GM19438 (cell line): ENCODE measurements around the gene B3GNT8.
"Not testable (repeated sequence)": the region's sequence is repeated elsewhere in the genome, so short reads cannot be mapped to it uniquely, and the experiment has no call there.

Experiments
- ATAC-seq: cut with Tn5 transposase; IDR thresholded peaks from one replicate; pipeline ENCODE4 v1.9.1; 2021; ENCODE audit warnings: low read depth; ENCODE audit not compliant: unreplicated experiment

B3GNT8 gene

DNA sequence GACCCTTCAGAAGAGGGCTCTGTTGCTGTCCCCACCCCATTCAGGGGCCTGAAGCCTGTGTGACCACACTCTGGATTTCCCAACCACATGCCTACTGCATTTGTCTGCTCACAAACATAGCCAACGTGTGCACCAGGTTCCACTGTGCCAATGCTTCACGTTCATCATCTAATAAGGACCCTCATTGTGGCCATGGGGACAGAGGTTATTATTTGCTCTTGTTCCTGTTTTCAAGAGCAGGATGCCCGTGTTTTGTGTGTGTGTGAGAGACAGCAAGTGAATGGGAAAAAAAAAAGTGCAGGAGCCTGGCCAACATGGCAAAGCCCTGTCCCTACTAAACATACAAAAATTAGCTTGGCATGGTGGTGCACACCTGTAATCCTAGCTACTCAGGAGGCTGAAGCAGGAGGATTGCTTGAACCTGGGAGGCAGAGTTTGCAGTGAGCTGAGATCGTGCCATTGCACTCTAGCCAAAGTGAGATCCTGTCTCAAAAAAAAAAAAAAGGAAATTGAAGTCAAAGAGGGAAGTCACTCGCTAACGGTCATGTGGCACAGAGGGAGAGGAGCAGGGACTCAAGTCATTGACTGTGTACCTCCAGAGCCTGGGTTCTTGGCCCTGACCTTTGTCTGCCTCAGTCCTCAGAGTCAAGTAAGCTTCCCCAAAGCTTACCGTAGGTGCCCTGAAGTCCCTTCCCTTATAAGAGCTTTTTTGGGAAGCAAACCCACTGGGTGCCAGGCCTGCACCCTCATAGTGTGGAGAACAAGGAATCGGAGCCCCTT is 6.9 kb downstream of the B3GNT8 start:
- ATAC-seq = no peak

DNA sequence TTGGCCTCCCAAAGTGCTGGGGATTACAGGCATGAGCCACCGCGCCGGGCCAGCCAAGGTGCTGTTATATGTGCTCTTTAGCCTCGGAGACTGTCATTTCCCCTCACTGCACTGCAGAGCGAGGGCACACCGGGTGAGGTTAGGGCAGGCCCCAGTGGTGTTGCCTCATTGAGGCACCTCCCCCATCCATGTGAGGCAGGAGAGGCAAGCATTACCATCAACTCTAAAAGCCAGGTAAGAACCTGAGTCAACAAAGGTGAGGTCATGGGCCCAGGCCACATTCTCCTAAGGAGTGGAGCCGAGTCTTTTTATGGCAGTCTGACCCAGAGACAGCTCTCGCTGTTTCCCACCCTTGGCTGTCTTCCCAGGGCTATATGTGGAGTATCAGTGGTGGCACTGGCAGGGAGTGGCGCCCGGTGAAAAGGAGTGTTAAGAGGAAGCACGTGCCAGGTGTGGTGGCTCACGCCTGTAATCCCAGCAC is 10.9 kb downstream of the B3GNT8 start:
- ATAC-seq = no peak

DNA sequence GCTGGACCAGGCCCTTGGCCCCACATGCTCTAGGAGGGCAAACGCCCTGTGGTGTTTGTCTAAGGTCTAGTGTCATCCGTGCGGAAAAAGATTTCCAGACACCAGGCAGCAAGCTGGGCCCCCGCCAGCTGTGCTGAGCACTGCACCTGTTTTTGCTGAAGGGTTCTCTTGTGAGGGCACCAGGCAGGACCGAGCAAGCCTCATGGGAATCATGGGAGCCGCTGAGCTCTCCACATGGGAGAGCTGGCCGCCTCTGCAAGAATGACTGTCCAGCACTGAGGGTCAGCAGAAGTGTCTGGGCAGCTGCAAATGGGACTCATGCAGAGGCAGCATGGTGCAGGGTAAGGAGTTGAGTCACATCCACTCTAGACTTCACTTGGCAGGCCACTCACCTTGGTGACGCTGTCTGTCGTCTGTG is 12.0 kb downstream of the B3GNT8 start:
- ATAC-seq = no peak

DNA sequence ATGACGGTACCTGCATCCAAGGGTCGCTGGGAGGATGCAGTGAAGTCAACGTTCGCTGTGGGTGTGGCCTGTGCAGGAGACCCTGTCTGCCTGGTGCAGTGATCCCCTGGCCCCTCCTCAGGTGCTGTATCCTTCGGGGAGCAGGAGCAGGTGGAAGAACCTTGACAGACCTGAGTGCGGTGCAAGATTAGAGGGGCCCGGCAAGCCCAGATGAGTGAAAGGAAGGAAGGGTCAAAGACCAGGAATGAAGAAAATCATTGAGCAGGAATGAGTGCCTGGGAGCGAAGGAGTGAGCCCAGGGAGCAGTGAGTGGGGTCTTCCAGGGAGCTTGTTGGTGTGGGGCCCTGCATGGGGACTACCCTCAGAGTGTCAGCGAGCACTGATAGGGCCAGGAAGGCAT is 12.7 kb downstream of the B3GNT8 start:
- ATAC-seq = no peak

DNA sequence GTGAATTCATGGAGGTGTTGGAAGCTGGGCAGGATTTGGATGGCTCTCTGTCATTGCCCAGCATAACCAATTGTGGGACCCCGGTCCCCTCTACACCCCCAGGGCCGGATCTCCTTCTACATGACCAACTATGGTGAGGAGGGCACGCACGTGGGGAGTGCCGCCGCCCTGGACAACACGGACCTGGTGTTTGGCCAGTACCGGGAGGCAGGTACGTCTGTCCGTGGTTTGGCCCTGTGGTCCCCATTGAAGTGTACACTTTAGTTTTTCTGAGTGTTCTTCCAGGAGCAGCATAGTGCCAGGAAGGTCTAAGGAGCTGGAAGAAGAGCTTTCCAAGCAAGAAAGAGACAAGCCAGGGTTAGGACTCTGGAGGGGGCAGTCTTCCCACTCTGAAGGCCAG is 13.2 kb downstream of the B3GNT8 start:
- no peak for ATAC-seq

DNA sequence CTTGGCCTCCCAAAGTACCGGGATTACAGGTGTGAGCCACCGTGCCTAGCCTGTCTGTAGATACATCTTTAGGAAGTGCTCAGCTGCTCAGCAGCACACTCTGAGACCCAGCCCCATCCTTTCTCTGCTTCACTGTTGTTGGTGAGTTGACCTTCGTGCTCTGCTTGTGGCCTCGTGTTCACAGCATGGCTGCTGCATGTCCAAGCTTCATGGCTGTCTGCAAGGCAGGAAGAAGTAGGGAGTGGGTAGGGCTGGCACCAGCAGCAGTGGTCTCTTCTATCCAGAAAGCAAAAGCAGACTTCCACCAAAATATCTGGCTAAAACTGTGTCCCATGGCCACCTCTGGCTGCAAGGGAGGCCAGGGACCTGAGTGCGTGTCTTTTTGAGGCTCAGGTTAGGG is 14.2 kb downstream of the B3GNT8 start:
- no peak for ATAC-seq

DNA sequence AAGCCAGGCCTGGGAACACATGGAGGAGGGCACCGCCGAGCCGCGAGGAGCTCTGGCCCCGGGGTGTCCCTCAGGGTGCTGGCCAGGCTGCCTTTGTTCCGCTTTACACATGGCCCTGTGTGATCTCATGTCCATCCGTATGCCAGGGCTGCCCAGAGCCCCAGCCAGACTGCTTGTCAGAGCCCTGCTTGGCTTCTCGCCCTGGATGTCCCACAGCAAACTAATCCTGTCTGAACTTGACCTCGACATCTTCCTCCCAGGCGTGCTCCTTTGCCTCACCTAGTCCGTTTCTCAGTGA is 15.3 kb downstream of the B3GNT8 start:
- no peak for ATAC-seq

DNA sequence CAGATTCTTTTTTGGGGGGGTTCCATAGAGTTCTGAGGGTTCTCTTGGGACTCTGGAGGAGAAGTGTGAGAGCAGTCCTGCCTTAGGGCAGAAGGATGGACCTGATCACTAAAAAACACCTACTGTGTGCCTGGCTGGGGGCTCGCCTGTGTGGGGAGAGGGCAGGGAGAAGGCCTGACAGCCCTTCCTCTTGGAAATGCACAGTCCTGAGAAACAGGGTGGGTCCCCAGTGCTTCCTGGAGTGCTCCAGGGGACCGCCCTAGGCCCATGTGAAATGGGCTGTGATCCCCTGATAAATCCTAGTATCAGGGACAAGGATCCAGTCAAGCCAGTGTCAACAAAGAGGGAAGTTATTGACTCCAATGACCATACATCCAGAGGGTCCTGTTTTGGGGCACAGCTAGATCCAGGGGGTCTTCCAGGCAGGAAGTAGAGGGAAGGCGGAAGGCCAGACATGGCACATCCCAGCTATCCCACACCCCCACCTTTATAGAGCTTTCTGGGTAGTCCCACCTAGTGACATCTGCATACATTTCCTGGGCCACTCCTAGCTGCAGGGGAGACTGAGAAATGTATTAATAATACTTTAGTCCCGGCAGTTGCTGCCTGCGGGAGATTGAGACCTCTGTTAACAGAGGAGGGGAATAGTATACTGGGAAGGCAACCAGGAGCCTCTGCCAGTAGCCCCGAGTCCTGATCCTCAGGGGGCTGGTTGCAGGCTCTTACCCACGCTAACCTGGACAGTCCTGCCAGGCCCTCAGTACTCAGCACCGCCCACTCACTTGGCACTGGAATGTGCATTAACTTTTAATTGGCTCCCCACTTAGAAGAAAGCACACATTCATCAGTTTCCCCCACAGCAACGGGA is 15.8 kb downstream of the B3GNT8 start:
- no peak for ATAC-seq

DNA sequence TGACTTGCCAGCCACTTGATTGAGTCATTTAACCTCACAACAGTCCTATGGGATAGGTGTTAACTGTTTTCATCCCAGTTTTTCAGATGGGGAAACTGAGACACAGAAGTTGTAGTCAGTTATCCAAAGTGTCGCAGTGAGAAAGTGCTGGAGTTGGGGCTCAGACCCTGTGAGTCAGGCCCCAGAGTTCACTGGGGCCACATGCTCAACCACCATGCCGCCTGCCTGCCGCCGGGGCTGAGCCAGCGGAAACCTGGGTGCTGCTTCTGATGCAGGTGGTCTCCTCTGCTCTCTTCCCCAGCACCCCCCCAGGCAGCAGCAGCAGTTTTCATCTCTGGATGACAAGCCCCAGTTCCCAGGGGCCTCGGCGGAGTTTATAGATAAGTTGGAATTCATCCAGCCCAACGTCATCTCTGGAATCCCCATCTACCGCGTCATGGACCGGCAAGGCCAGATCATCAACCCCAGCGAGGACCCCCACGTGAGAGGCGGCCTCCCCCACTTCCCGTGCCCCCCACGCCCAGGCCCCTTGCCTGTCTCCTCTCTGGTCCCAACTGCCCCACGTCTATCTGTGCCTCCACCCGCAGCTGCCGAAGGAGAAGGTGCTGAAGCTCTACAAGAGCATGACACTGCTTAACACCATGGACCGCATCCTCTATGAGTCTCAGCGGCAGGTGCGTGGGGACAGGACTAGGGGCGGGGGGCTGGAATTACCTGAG is 16.7 kb downstream of the B3GNT8 start:
- ATAC-seq = no peak

DNA sequence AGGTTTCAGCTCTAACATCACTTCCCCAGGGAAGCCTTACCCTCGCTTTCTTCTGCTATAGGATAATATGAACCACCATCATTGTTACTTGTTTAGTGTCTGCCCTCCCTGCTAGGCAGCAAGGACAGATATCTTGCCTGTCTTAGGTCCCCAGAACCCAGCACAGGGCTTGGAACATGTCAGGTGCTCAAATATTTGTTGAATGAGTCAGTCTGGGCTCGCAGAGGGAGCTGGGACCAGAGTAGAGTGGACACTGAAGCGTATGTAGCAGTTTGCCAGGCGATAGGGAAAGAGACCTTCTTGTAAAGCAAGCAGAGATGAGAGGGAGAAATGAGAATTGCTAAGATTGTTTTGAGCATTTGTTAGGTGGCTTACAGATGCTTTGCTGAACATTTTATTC is 17.9 kb downstream of the B3GNT8 start:
- ATAC-seq = no peak

DNA sequence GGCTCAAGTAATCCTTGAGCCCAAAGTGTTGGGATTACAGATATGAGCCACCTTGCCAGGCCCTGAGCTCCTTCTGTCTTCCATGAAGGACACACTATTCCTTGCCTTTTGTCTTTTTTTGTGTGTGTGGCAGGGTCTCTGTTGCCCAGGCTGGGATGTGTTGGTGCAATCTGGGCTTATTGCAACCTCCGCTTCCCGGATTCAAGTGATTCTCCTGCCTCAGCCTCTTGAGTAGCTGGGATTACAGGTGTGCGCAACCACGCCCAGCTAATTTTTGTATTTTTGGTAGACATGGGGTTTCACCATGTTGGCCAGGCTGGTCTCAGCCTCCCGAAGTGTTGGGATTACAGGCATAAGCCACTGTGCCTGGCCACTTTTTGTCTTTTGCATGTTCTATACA is 18.3 kb downstream of the B3GNT8 start:
- ATAC-seq = not testable (repeated sequence)

DNA sequence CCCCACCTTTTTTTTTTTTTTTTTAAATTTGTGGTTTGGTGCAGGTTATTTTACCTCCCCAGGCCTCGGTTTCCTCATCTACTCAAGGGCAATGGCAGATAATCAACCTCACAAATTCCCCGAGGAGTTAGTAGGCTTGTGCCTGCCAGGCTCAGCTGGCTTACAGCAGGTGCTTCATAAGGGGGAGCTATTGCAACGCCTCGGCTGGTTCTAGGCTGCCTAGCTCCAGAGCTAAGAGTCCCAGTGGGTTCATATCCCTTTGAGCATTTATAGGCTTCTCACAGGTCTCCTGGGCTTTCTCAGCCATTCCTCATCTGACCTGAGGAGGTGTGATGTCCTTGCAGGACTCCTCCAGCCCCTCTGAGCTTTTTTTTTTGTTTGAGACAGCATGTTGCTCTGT is 18.9 kb downstream of the B3GNT8 start:
- no peak for ATAC-seq

DNA sequence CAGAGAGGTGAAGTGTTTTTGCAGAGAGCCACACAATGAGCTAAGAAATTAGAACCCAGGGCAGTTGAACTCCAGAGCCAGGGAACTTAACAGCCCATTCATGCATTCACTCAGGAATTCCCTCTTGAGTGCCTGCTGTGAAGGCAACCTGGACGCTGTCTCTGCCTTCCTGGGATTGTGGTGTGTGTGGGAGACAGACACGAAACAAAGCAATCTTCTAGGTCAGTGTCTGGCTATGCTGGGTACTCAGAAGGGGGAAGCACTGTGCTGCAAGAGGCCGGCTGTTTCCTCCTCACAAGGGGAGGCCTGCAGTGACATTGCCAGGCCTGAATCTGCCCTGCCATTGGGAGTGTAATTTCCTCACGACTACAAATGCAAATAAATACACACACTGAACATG is 19.9 kb downstream of the B3GNT8 start:
- no peak for ATAC-seq

DNA sequence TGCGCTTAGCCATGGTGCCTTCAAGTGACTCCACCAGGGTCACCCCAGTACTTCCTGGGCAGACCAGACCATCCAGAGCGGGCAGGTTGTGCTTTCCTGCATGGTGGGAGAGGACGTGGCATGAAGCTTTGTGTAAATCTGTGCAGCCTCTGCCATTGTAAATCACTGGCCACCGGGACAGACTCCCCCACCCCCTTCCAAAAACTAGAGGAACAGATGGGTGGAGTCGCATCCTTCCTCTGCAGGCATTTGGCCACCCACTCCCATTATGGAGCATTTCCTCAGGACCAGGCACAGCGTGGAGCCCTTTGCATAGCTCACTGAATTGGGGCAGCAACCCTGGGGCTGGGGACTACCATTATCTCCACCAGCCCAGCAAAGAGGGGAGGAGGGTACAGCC is 21.4 kb downstream of the B3GNT8 start:
- no peak for ATAC-seq

DNA sequence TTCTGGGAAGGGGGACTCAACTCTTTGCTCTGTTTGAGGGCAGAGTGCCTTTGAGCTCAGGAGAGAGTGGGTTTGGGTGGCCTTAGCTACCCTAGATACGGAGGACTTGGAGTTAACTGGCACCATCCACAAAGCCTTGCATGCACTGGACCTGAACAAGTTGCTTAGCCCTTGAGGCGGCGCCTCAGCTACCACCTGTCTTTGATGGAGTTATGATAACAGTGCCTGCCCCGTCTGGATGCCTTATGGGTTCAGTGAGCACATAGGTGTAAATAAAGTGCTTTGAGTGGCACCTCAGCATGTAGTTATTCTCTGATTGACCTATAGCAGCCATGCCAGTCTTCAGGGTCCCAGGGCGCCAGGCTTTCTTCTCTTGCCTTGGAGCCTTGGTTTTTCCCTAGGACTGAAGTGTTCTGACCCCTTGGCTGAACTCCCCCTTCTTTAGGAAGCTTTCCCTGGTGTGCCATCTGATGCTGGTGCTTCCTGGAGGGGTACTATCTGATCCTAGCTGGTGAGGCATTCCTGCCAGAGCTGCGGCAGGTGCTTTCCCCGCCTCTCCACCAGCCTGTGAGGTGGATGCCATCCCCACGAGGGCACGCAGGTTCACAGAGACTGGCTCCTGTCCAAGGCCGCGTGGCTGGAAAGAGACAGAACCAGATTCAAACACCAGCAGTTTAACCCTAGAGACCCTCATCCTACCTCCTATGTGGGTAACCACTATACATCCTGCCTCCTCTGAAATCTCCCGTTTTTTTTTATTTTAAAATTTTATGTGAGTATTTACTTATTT is 23.8 kb downstream of the B3GNT8 start:
- ATAC-seq = no peak

DNA sequence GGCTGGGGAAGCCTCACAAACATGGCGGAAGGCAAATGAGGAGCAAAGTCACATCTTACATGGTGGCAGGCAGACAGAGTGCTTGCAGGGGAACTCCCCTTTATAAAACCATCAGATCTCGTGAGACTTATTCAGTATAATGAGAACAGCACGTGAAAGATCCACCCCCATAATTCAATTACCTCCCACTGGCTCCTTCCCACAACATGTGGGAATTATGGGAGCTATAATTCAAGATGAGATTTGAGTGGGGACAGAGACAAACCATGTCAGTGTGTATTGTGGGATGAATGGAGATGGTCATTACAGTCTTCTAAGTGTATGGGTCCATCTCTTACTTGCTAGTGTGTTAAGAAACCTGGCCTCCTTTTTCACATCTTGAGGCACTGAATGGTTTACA is 25.2 kb downstream of the B3GNT8 start:
- no peak for ATAC-seq

DNA sequence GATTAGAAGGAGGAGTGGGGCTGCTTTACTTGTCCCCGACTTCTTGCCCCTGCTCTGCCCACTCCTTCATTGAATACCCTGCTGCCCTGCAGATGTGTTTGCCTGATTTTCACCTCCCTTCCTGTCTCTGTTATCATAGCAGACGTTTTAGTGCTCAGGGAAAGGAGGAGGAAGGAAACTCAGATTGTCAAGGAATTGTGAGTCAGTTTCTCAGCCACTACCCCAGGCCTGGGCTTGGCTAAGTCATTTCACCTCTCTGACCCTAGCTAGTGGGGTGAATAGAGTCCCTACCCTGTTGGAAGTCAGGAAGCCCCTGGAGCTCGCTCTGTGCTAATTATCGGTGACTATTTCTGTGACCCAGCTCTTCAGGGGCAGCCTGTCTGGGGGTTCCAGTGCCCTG is 25.7 kb downstream of the B3GNT8 start:
- ATAC-seq = no peak

DNA sequence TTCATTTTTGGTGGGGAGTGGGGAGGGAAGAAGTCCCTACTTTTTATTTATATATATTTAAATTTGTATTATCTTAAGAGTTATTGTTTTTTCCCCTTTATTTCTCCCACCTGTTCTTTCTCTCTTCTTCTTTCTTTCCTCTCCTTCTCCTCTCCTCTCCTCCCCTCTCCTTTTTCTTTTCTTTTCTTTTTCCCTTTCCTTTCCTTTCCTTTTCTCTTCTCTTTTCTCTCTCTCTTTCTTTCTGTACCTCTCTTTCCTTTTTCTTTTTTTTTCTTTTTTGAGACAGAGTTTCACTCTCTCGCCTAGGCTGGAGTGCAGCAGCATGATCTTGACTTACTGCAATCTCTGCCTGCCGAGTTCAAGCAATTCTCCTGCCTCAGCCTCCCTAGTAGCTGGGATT is 27.6 kb downstream of the B3GNT8 start:
- ATAC-seq = no peak

DNA sequence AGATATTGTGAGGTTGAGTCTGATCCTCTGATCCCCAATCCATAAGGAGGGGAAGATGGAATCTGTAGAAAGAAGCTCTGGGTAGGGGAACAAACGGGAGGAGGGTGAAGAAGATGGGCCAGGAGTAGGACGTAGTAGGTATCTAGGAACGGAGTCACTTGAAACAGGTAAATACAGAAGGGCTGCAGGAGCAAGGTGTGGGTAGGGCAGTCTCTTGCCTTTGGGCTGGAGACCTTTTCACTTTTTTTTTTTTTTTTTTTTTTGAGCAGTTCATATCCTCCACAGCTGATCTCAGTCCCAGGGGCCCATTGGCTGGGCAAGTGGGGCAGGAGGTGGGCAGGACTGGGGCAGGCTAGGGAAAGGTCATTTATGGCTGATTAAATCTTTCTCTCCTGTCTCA is 28.1 kb downstream of the B3GNT8 start:
- ATAC-seq = no peak

DNA sequence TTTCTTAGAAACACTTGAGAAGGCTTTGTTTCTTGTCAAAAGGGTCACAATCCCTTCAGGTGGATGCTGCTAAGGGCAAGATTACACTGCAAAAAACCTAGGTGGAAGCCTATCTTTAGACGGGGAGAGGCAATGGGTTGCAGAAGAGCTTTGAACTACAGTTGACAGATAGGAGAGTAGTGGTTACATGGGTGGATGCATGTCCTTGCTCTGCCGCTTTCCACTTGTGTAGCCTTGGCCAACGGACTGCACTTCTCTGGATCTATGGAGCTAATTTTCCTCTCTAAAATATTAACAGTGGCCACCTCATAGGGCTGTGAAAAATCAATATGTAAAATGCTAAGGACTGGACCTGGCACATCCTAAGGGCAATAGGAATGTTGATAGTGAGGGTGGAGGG is 28.6 kb downstream of the B3GNT8 start:
- no peak for ATAC-seq

DNA sequence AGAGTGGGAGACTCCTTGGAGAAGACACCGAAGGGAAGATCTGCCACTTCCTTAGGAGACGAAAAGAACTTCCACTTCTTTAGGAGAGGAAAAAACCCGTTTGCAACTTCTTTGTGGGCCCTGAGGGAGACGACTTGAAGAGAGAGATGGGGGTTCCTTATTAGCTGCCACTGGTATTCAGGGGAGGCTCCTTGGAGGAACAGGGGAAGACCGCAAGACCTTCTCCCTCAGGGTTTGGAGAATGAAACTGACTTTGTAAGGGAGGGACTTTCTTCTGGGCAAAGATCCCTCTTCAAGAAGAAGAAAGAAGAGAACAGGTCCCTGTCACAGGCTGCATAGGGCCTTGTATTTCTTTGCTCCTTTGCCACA is 29.1 kb downstream of the B3GNT8 start:
- no peak for ATAC-seq
